Measurements from ENCODE around the gene SLC30A5.
"Not testable (repeated sequence)": the region's sequence is repeated elsewhere in the genome, so short reads cannot be mapped to it uniquely, and the experiment has no call there.

SLC30A5 gene

GRCh38 chr5:69093771-69094482 lies at the start of gene SLC30A5:
Gene SLC30A5 (plus strand): TSS chr5:69094014. CDS start chr5:69094256, 242 bp downstream.
- peak; percentile 90 for DNase-seq (ENCODE audit: low read depth)

GRCh38 chr5:69045213-69045612 lies 48.6 kb upstream of the SLC30A5 start:
- not testable (repeated sequence) for DNase-seq (ENCODE audit: low read depth)

GRCh38 chr5:69046375-69046957 lies 47.3 kb upstream of the SLC30A5 start:
- no peak for DNase-seq (ENCODE audit: low read depth)

- no peak for DNase-seq (ENCODE audit: low read depth)
Observed at GRCh38 chr5:69048230-69048629, 45.6 kb upstream of the SLC30A5 start.

- DNase-seq (ENCODE audit: low read depth): no peak
Observed at GRCh38 chr5:69049151-69049550, 44.7 kb upstream of the SLC30A5 start.

- DNase-seq (ENCODE audit: low read depth): no peak
Observed at GRCh38 chr5:69049796-69050195, 44.0 kb upstream of the SLC30A5 start.

- no peak for DNase-seq (ENCODE audit: low read depth)
Observed at GRCh38 chr5:69050214-69050613, 43.6 kb upstream of the SLC30A5 start.

- no peak for DNase-seq (ENCODE audit: low read depth)
Observed at GRCh38 chr5:69052181-69052580, 41.6 kb upstream of the SLC30A5 start.

GRCh38 chr5:69074664-69075521 lies 18.9 kb upstream of the SLC30A5 start:
- no peak for DNase-seq (ENCODE audit: low read depth)

GRCh38 chr5:69075522-69076179 lies 18.2 kb upstream of the SLC30A5 start:
- no peak for DNase-seq (ENCODE audit: low read depth)

GRCh38 chr5:69078921-69079540 lies 14.8 kb upstream of the SLC30A5 start:
- DNase-seq (ENCODE audit: low read depth): no peak

GRCh38 chr5:69079556-69079955 lies 14.3 kb upstream of the SLC30A5 start:
- DNase-seq (ENCODE audit: low read depth): no peak

GRCh38 chr5:69083412-69083811 lies 10.4 kb upstream of the SLC30A5 start:
- no peak for DNase-seq (ENCODE audit: low read depth)

- DNase-seq (ENCODE audit: low read depth): no peak
Observed at GRCh38 chr5:69084195-69084594, 9.6 kb upstream of the SLC30A5 start.

- no peak for DNase-seq (ENCODE audit: low read depth)
Observed at GRCh38 chr5:69084903-69085302, 8.9 kb upstream of the SLC30A5 start.

GRCh38 chr5:69086206-69086605 lies 7.6 kb upstream of the SLC30A5 start:
- DNase-seq (ENCODE audit: low read depth): no peak

- not testable (repeated sequence) for DNase-seq (ENCODE audit: low read depth)
Observed at GRCh38 chr5:69088006-69088405, 5.8 kb upstream of the SLC30A5 start.

GRCh38 chr5:69090158-69090557 lies 3.7 kb upstream of the SLC30A5 start:
- no peak for DNase-seq (ENCODE audit: low read depth)

GRCh38 chr5:69091771-69092170 lies 2.0 kb upstream of the SLC30A5 start:
- DNase-seq (ENCODE audit: low read depth): no peak

- DNase-seq (ENCODE audit: low read depth): no peak
Observed at GRCh38 chr5:69092969-69093368, 845 bp upstream of the SLC30A5 start.

GRCh38 chr5:69099302-69099701 lies 5.5 kb downstream of the SLC30A5 start:
- no peak for DNase-seq (ENCODE audit: low read depth)

- no peak for DNase-seq (ENCODE audit: low read depth)
Observed at GRCh38 chr5:69103521-69103920, 9.7 kb downstream of the SLC30A5 start.

Data from stimulated activated CD8-positive, alpha-beta memory T cell treated with anti-CD3 and anti-CD28 coated beads, Interleukin-7, amount 100 ng/mL, for 24 hours (primary cell).